ENCODE data around the gene SNX1. TPM values are rescaled to one million over a fixed set of nuclear protein-coding genes. Genes with fewer than 3 reads are reported as not detected.

Gene SNX1
- total and polyA plus RNA-seq, 2 donors (not counting 3 experiments of a cell fraction or from before 2014, with no cell fraction given), result 56.0 to 113 TPM

DNA sequence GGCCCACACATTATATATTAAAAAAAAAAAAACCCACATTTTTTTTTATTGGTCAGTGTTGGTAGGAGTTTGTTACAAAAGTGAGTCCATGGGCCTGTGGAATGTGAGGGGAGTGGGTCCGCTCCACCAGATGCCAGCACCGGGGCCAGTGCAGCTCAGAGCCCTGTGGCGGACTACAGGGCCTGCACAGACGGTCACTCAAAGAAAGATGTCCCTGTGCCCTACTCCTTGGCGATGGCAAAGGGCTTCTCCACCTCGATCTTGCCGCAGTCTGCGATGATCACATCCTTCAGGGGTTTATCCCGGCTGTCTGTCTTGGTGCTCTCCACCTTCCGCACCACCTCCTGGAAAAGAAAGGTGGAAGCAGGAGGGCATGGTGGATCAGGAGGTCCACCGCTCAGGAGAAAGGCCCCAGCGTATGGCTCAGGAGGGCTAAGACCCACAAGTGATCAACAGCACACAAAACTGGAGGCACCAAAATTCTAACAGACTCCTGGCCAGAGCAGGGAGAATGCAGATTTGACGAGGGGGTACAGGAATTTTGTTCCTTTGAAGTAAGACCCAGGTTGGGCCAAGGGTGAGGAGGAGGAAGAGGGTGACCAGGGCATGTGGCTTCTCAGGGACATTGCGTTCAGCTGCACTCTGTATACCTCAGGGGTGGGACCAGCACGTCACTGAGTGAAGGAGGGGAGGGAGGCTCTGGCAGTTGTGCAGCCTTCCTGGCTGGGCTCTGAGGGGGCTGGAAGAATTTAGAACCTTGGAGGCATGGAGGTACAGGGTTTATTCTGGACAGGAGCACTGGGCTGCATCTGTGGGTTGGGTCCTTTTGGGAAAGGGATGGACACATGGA is 60.2 kb downstream of the SNX1 start:
- H3K27me3 ChIP-seq (ENCODE audit: control insufficient read depth in 2 of 2, insufficient read depth in 2 of 2, low read length in 2 of 2), result peaks cover 5 to 12% of the 10 kb centered on the region in 2 experiments
- intact Hi-C loops (cut with micrococcal nuclease), result no loop called here
- H3K4me3 ChIP-seq (replicated peaks in 1 of 3; ENCODE audit: insufficient read depth in 1 of 3, low read depth in 1 of 3, low read length in 3 of 3), result no peak overlapping the region
- BruUV-seq (replicated peaks), result TSS peak; percentile 58
- H3K27ac ChIP-seq (ENCODE audit: insufficient read depth, low read depth, low read length), result no peak overlapping the region
- peaks cover 26% of the 10 kb centered on the region for H3K79me2 ChIP-seq (ENCODE audit: control insufficient read depth, insufficient read depth, low read length)
- FAIRE-seq, result no peak
- H3K9me1 ChIP-seq (replicated peaks; ENCODE audit: control insufficient read depth, extremely low read depth, insufficient read depth, low read length), result no peaks in the 10 kb centered on the region
- H3K4me2 ChIP-seq (ENCODE audit: insufficient read depth, low read length), result no peak overlapping the region
- dilution Hi-C loops (cut with MboI; ENCODE audit: extremely low pct_ligation_motif_present, low sequenced_read_pairs), result no loop called here
- POLR2A ChIA-PET, result no interaction called here
- CTCF ChIA-PET, result interaction anchor here (4.0 kb wide), 1 partner anchor 7 kb away, joined by 33 read pairs; the partner anchor contains the start of gene PPIB
- peaks cover 12% of the 10 kb centered on the region for H3K4me1 ChIP-seq (ENCODE audit: control insufficient read depth, extremely low read depth, insufficient read depth, low read length)
- H3K9me3 ChIP-seq (replicated peaks; ENCODE audit: control insufficient read depth, insufficient read depth, low read length), result no peaks in the 10 kb centered on the region
- DNase-seq (ENCODE audit: low read depth, low spot score), result no peak
- H3K9ac ChIP-seq (replicated peaks; ENCODE audit: extremely low read depth, insufficient read depth, low read length), result no peak overlapping the region
- H2AFZ ChIP-seq (ENCODE audit: low read depth, low read length), result no peak overlapping the region
- peaks cover 23 to 49% of the 10 kb centered on the region in 2 experiments for H3K36me3 ChIP-seq (ENCODE audit: control insufficient read depth in 2 of 2, extremely low read depth in 1 of 2, insufficient read depth in 2 of 2, low read length in 2 of 2)
- H4K20me1 ChIP-seq (replicated peaks; ENCODE audit: control insufficient read depth, extremely low read depth, insufficient read depth, low read length), result no peaks in the 10 kb centered on the region
- TF ChIP-seq MYC (IDR thresholded peaks at IDR 0.05; ENCODE audit: low read depth, low read length) (no peak), JUN (IDR thresholded peaks at IDR 0.05; ENCODE audit: borderline replicate concordance, insufficient read depth, insufficient read length, low read depth) (no peak), FOS (IDR thresholded peaks at IDR 0.05; ENCODE audit: borderline replicate concordance, insufficient read depth, low read length) (no peak), GATA2 (IDR thresholded peaks at IDR 0.05; ENCODE audit: insufficient read depth, insufficient read length, low read depth, low read length) (no peak), POLR2A (IDR thresholded peaks at IDR 0.05; ENCODE audit: low read depth, low read length) (no peak), EZH2 (IDR thresholded peaks at IDR 0.05; ENCODE audit: borderline replicate concordance, low read depth, low read length, severe bottlenecking) (no peak), MAX (IDR thresholded peaks at IDR 0.05; ENCODE audit: insufficient read depth, insufficient read length) (no peak), POLR2AphosphoS5 (IDR thresholded peaks at IDR 0.05; ENCODE audit: insufficient read depth, low read depth, low read length) (no peak)
- TF ChIP-seq, protein P1, sequence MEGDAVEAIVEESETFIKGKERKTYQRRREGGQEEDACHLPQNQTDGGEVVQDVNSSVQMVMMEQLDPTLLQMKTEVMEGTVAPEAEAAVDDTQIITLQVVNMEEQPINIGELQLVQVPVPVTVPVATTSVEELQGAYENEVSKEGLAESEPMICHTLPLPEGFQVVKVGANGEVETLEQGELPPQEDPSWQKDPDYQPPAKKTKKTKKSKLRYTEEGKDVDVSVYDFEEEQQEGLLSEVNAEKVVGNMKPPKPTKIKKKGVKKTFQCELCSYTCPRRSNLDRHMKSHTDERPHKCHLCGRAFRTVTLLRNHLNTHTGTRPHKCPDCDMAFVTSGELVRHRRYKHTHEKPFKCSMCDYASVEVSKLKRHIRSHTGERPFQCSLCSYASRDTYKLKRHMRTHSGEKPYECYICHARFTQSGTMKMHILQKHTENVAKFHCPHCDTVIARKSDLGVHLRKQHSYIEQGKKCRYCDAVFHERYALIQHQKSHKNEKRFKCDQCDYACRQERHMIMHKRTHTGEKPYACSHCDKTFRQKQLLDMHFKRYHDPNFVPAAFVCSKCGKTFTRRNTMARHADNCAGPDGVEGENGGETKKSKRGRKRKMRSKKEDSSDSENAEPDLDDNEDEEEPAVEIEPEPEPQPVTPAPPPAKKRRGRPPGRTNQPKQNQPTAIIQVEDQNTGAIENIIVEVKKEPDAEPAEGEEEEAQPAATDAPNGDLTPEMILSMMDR (IDR thresholded peaks at IDR 0.05; ENCODE audit: extremely low read depth in 1 of 2, insufficient read depth in 1 of 2, low read depth in 1 of 2, low read length in 2 of 2), result no peak

Data from endothelial cell of umbilical vein (primary cell).